Measurements from ENCODE around the gene TMEM97. TPM values are rescaled to one million over a fixed set of nuclear protein-coding genes. Genes with fewer than 3 reads are reported as not detected.

TMEM97 gene
- total and polyA plus RNA-seq, 4 donors: 1.5 to 4.1 (median 2.1) TPM

GRCh38 chr17:28357901-28358197, 38.8 kb downstream of the TMEM97 start:
- H3K4me1 ChIP-seq (ENCODE audit: control insufficient read depth in 1 of 2, insufficient read depth in 2 of 2, low read length in 2 of 2): no peaks in the 10 kb centered on the region
- H3K9me3 ChIP-seq (ENCODE audit: control insufficient read depth, low read length): no peaks in the 10 kb centered on the region
- 3 to 6% methylated on average over 4 of the region's 4 CpGs for WGBS, 2 donors
- peaks cover 2 to 6% of the 10 kb centered on the region in 2 donors for H3K36me3 ChIP-seq (ENCODE audit: control insufficient read depth in 1 of 2, insufficient read depth in 2 of 2, low read length in 1 of 2)
- DNase-seq (peak in 1 of 2 donors; percentile 11), ATAC-seq (ENCODE audit: low FRiP score) (no peak)
- H3K27ac ChIP-seq (ENCODE audit: low read depth in 1 of 2, low read length in 2 of 2): peak overlapping the region; percentile 6 to 33
- peak overlapping the region; percentile 9 to 69 for H3K4me3 ChIP-seq (ENCODE audit: low read length in 2 of 2)
- H3K27me3 ChIP-seq (ENCODE audit: control insufficient read depth in 1 of 2, insufficient read depth in 2 of 2, low read length in 1 of 2): no peaks in the 10 kb centered on the region
- intact Hi-C loops (cut with DNase I): loop anchor here in 1 of 2 donors (2.0 kb wide), 1 partner anchor 21 kb away; no protein-coding TSS in a partner anchor

- DNase-seq: peak in 1 of 2 donors; percentile 7
- H3K27me3 ChIP-seq (ENCODE audit: control insufficient read depth in 1 of 2, insufficient read depth in 2 of 2, low read length in 1 of 2): no peaks in the 10 kb centered on the region
- 85% methylated on average over 5 of the region's 5 CpGs for WGBS, 2 donors
- no peak overlapping the region for H3K27ac ChIP-seq (ENCODE audit: low read depth in 1 of 2, low read length in 2 of 2)
- H3K4me3 ChIP-seq (ENCODE audit: low read length in 2 of 2): no peak overlapping the region
- H3K4me1 ChIP-seq (ENCODE audit: control insufficient read depth in 1 of 2, insufficient read depth in 2 of 2, low read length in 2 of 2): no peaks in the 10 kb centered on the region
- no peak for ATAC-seq (ENCODE audit: low FRiP score)
- intact Hi-C loops (cut with DNase I): no loop called here
- no peaks in the 10 kb centered on the region for H3K9me3 ChIP-seq (ENCODE audit: control insufficient read depth, low read length)
- H3K36me3 ChIP-seq (ENCODE audit: control insufficient read depth in 1 of 2, insufficient read depth in 2 of 2, low read length in 1 of 2): peaks cover 2 to 4% of the 10 kb centered on the region in 2 donors
These were observed 44.2 kb downstream of the TMEM97 start for GRCh38 chr17:28363186-28363585.

GRCh38 chr17:28363776-28364650, 45.0 kb downstream of the TMEM97 start:
- intact Hi-C loops (cut with DNase I): no loop called here
- H3K27ac ChIP-seq (ENCODE audit: low read depth in 1 of 2, low read length in 2 of 2): no peak overlapping the region
- H3K9me3 ChIP-seq (ENCODE audit: control insufficient read depth, low read length): no peaks in the 10 kb centered on the region
- H3K4me3 ChIP-seq (ENCODE audit: low read length in 2 of 2): no peak overlapping the region
- H3K36me3 ChIP-seq (ENCODE audit: control insufficient read depth in 1 of 2, insufficient read depth in 2 of 2, low read length in 1 of 2): peaks cover 2 to 4% of the 10 kb centered on the region in 2 donors
- no peaks in the 10 kb centered on the region for H3K4me1 ChIP-seq (ENCODE audit: control insufficient read depth in 1 of 2, insufficient read depth in 2 of 2, low read length in 2 of 2)
- H3K27me3 ChIP-seq (ENCODE audit: control insufficient read depth in 1 of 2, insufficient read depth in 2 of 2, low read length in 1 of 2): no peaks in the 10 kb centered on the region
- DNase-seq: peak in 1 of 2 donors; percentile 45
- 86 to 92% methylated on average over 8 of the region's 8 CpGs for WGBS, 2 donors
- no peak for ATAC-seq (ENCODE audit: low FRiP score)

- H3K36me3 ChIP-seq (ENCODE audit: control insufficient read depth in 1 of 2, insufficient read depth in 2 of 2, low read length in 1 of 2): peaks cover 2 to 4% of the 10 kb centered on the region in 2 donors
- H3K9me3 ChIP-seq (ENCODE audit: control insufficient read depth, low read length): no peaks in the 10 kb centered on the region
- no peaks in the 10 kb centered on the region for H3K27me3 ChIP-seq (ENCODE audit: control insufficient read depth in 1 of 2, insufficient read depth in 2 of 2, low read length in 1 of 2)
- no peak within 1 kb of the TSS for H3K27ac ChIP-seq (ENCODE audit: low read depth in 1 of 2, low read length in 2 of 2)
- no peaks in the 10 kb centered on the region for H3K4me1 ChIP-seq (ENCODE audit: control insufficient read depth in 1 of 2, insufficient read depth in 2 of 2, low read length in 2 of 2)
- intact Hi-C loops (cut with DNase I): no loop called here
- 83 to 84% methylated on average over 11 to 13 of the region's 13 CpGs for WGBS, 2 donors
- peak in 1 of 2 donors; percentile 66 for DNase-seq
- H3K4me3 ChIP-seq (ENCODE audit: low read length in 2 of 2): no peak within 1 kb of the TSS
- no peak for ATAC-seq (ENCODE audit: low FRiP score)
These were observed 45.8 kb downstream of the TMEM97 start, which contains the start of gene SEBOX for GRCh38 chr17:28364665-28365363. Gene SEBOX (minus strand): TSS chr17:28365199. CDS start chr17:28365151, 48 bp downstream.

GRCh38 chr17:28365487-28365886, 46.5 kb downstream of the TMEM97 start:
- H3K27ac ChIP-seq (ENCODE audit: low read depth in 1 of 2, low read length in 2 of 2): no peak overlapping the region
- peak in 1 of 2 donors; percentile 32 for DNase-seq
- intact Hi-C loops (cut with DNase I): no loop called here
- no peaks in the 10 kb centered on the region for H3K9me3 ChIP-seq (ENCODE audit: control insufficient read depth, low read length)
- no peaks in the 10 kb centered on the region for H3K4me1 ChIP-seq (ENCODE audit: control insufficient read depth in 1 of 2, insufficient read depth in 2 of 2, low read length in 2 of 2)
- ATAC-seq (ENCODE audit: low FRiP score): no peak
- H3K36me3 ChIP-seq (ENCODE audit: control insufficient read depth in 1 of 2, insufficient read depth in 2 of 2, low read length in 1 of 2): peaks cover 2 to 3% of the 10 kb centered on the region in 2 donors
- H3K4me3 ChIP-seq (ENCODE audit: low read length in 2 of 2): no peak overlapping the region
- 87 to 94% methylated on average over 3 of the region's 3 CpGs for WGBS, 2 donors
- no peaks in the 10 kb centered on the region for H3K27me3 ChIP-seq (ENCODE audit: control insufficient read depth in 1 of 2, insufficient read depth in 2 of 2, low read length in 1 of 2)

GRCh38 chr17:28366605-28367004, 47.6 kb downstream of the TMEM97 start:
- Histone ChIP-seq H3K27ac (ENCODE audit: low read depth in 1 of 2, low read length in 2 of 2) (no peak overlapping the region), H3K27me3 (ENCODE audit: control insufficient read depth in 1 of 2, insufficient read depth in 2 of 2, low read length in 1 of 2) (no peaks in the 10 kb centered on the region), H3K4me1 (ENCODE audit: control insufficient read depth in 1 of 2, insufficient read depth in 2 of 2, low read length in 2 of 2) (no peaks in the 10 kb centered on the region), H3K4me3 (ENCODE audit: low read length in 2 of 2) (no peak overlapping the region), H3K36me3 (ENCODE audit: control insufficient read depth in 1 of 2, insufficient read depth in 2 of 2, low read length in 1 of 2) (peaks cover 0 to 2% of the 10 kb centered on the region in 2 donors), H3K9me3 (ENCODE audit: control insufficient read depth, low read length) (no peaks in the 10 kb centered on the region)
- intact Hi-C loops (cut with DNase I): no loop called here
- DNase-seq (no peak), ATAC-seq (ENCODE audit: low FRiP score) (no peak)
- 58 to 80% methylated on average over 1 of the region's 1 CpG for WGBS, 2 donors

- intact Hi-C loops (cut with DNase I): no loop called here
- ATAC-seq (ENCODE audit: low FRiP score): no peak
- 88 to 90% methylated on average over 21 of the region's 21 CpGs for WGBS, 2 donors
These were observed 48.8 kb downstream of the TMEM97 start for GRCh38 chr17:28367641-28368305.

GRCh38 chr17:28368306-28368831, 49.4 kb downstream of the TMEM97 start:
- no peaks in the 10 kb centered on the region for H3K4me1 ChIP-seq (ENCODE audit: control insufficient read depth in 1 of 2, insufficient read depth in 2 of 2, low read length in 2 of 2)
- ATAC-seq (ENCODE audit: low FRiP score): no peak
- intact Hi-C loops (cut with DNase I): no loop called here
- no peak for DNase-seq
- no peak overlapping the region for H3K4me3 ChIP-seq (ENCODE audit: low read length in 2 of 2)
- H3K27me3 ChIP-seq (ENCODE audit: control insufficient read depth in 1 of 2, insufficient read depth in 2 of 2, low read length in 1 of 2): no peaks in the 10 kb centered on the region
- WGBS, 2 donors: 80 to 83% methylated on average over 5 of the region's 5 CpGs
- no peaks in the 10 kb centered on the region for H3K9me3 ChIP-seq (ENCODE audit: control insufficient read depth, low read length)
- H3K36me3 ChIP-seq (ENCODE audit: control insufficient read depth in 1 of 2, insufficient read depth in 2 of 2, low read length in 1 of 2): peaks cover 0 to 2% of the 10 kb centered on the region in 2 donors
- H3K27ac ChIP-seq (ENCODE audit: low read depth in 1 of 2, low read length in 2 of 2): no peak overlapping the region

More at GRCh38 chr17:28367641-28368305, 48.8 kb downstream of the TMEM97 start:
- DNase-seq: no peak
- Histone ChIP-seq H3K4me1 (ENCODE audit: control insufficient read depth in 1 of 2, insufficient read depth in 2 of 2, low read length in 2 of 2) (no peaks in the 10 kb centered on the region), H3K27ac (ENCODE audit: low read depth in 1 of 2, low read length in 2 of 2) (no peak overlapping the region), H3K36me3 (ENCODE audit: control insufficient read depth in 1 of 2, insufficient read depth in 2 of 2, low read length in 1 of 2) (peaks cover 0 to 2% of the 10 kb centered on the region in 2 donors), H3K4me3 (ENCODE audit: low read length in 2 of 2) (no peak overlapping the region), H3K27me3 (ENCODE audit: control insufficient read depth in 1 of 2, insufficient read depth in 2 of 2, low read length in 1 of 2) (no peaks in the 10 kb centered on the region), H3K9me3 (ENCODE audit: control insufficient read depth, low read length) (no peaks in the 10 kb centered on the region)

All from aorta (tissue), 5 donors.